HL-60/S4 treated with retinoic acid at 250 ng/mL for 4 days and 3 days (cell line): ENCODE results near the gene WASHC4.
"Not testable (repeated sequence)": the region's sequence is repeated elsewhere in the genome, so short reads cannot be mapped to it uniquely, and the experiment has no call there.

Source experiments
- in situ Hi-C: fragments of 300-500 bp; cut with MboI; formaldehyde crosslinking; loops from 2 replicates; pipeline ENCODE4 v1.7.0; 2022; ENCODE audit warnings: low sequenced_read_pairs

WASHC4 gene

GRCh38 chr12:105091476-105092206 lies 15.9 kb upstream of the WASHC4 start:
- in situ Hi-C loops = no loop called here

- in situ Hi-C loops = no loop called here
Observed at GRCh38 chr12:105092336-105092735, 15.2 kb upstream of the WASHC4 start.

DNA sequence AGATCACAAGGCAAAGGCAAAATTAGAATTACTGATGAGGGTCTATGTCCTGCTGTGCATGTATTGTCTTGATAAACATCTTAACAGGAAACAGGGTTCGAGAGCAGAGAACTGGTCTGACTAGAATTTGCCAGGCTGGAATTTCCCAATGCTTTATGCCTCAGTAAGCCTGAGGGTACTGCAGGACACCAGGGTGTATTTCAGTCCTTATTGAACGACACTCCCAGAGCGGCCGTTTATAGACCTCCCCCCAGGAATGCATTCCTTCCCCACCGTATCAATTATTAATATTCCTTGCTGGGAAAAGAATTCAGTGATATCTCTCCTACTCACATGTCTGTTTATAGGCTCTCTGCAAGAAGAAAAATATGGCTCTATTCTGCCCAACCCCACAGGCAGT lies 12.2 kb upstream of the WASHC4 start:
- in situ Hi-C loops = not testable (repeated sequence)

DNA sequence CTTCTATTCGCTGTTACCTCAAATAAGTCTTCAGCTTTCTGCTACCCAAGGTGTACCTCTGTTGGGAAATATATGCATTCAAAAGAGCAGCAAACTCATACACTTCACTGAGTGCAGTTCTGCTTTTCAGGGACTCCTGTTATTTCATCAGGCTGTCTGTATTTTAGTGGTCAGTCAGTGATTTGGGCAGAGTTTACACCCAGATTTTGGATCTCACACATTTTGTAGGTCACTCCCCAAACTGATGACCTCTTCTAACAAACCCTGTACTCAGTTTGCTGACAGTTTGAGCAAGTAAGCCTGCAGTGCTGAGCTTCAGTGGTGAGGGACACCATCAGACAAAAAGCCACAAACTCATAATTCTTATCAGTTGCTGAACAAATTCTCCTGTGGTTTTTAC lies 8.2 kb upstream of the WASHC4 start:
- in situ Hi-C loops = no loop called here

GRCh38 chr12:105100207-105100985 lies 7.1 kb upstream of the WASHC4 start:
- in situ Hi-C loops = no loop called here

DNA sequence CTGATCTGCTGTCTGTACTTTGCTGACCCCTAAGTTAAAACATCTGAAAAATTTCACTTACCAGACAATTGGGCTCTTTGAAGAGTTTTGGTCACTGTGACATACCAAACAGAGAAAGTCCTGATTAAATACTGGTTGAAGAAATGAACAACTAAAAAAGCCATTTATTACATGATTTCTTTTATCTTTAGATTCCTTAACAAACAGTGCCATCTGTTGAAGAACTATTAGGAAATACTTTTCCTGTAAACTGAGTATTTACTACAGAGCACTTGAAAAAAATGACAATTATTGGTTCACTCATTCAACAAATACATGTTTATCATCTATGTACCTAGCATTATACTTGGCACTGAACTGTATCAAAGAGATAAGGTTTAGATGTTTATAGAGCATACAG lies 6.5 kb upstream of the WASHC4 start:
- in situ Hi-C loops = no loop called here

GRCh38 chr12:105102673-105103072 lies 4.9 kb upstream of the WASHC4 start:
- in situ Hi-C loops = no loop called here

DNA sequence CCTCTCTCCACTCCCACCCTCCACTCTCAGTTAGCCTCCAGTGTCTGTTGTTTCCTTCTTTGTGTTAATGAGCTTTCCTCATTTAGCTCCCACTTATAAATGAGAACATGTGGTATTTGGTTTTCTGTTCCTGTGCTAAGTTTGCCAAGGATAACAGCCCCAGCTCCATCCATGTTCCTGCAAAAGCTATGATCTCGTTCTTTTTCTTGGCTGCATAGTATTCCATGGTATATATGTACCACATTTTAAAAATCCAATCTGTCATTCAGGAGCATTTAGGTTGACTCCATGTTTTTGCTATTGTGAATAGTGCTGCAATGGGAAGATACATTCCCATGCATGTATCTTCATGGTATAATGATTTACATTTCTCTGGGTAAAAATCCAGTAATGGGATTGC lies 2.8 kb upstream of the WASHC4 start:
- in situ Hi-C loops = no loop called here

DNA sequence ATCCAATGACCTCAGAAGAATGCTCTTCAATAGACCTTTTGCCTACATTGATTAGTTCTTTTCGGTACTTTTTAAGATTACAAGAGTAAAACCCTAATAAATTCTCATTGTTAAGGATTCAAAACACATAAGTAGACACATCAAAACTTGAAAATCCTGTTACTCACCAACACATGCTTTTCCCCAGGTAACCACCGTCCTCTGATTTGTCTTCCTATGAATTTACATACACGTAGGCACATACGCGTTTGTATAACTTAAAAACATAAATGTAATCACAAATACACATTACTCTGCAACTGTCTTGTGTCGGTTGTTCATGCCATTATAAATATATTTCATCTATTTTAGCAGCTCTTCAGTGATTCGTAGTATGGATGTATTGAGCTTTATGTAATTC lies 910 bp upstream of the WASHC4 start:
- in situ Hi-C loops = no loop called here

DNA sequence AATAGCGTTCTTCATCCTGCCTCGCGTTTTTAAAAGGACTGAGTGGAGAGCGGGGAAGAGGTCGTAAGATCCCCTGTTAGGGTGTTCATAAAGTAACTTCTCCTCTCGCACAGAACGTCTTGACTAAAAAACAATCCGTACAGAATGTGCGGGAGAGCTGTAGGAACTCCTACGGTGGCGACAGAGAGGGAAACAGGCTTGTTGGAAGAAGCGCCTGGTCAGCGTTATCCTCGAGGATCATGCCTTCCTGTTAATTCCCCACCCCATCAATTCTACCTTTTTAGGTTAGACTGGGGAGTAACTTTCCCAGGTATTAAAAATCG lies 399 bp upstream of the WASHC4 start:
- in situ Hi-C loops = no loop called here

DNA sequence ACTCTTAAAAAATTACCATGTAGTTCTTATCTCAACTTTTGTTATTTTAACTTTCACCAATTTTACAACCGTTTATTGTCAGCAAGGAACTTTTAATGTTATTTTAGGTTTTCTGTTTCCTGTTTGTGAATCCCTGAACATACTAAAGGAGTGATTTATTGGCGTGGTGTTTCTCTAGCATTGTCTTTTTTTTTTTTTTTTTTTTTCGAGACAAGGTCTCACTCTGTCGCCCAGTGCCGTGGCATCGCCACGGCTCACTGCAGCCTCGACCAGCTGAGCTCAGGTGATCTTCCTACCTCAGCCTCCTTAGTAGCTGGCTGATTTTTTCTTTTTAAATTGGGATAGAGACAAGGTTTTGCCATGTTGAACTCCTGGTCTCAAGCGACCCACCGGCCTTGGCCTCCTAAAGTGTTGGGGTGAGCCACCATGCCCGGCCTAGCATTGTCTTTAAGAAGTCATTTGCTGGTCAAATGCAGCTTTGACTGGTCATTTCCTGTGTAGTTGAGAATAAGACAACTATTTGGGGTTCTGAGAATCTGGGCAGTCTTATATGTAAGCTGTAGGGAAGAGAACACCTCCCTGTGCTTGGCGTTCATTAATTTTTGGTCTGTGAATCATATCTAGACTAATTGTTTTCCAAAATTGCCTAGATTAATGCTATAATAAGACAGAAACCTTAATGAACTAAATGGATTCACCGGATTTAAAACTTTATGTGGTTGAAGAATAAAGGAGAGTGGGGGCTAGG lies 2.1 kb downstream of the WASHC4 start:
- in situ Hi-C loops = no loop called here

- in situ Hi-C loops = no loop called here
Observed at GRCh38 chr12:105110851-105111250, 3.3 kb downstream of the WASHC4 start.

GRCh38 chr12:105113094-105113493 lies 5.6 kb downstream of the WASHC4 start:
- in situ Hi-C loops = no loop called here

DNA sequence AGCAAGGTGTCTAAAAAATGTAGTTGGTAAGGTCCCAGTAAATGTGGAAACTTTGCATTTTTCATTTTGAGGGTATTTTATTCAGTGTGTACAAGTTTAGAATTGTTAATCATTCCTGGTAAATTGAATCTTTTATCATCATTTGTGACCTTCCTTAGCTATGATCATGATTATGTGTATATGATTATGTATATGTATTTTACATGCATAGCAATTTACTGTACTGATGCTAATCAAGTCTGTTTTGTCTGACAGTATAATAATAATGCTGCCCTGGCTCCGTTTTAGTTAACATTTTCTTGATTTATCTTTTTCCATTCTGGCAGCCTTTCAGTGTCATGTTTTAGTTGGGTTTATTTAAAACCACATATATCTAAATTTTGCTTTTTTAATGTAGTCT lies 9.4 kb downstream of the WASHC4 start:
- in situ Hi-C loops = no loop called here

DNA sequence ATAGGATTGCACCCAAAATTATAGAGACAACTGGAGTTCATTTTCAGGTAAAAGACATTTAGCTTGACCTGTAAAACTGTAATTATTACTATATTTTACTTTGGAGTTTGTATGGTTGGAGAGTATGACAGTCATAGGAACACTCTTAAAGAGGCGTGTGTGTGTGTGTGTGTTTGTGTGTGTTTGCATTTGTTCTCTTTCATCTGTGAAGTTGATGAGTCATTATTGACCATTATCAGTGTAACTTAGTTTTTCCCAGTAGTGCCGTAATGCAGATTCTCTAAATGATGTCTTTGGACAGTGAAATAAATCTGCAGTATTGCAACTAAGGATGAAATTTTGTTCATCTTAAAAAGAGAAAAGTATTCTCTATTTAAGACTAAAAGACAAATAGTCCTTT lies 13.0 kb downstream of the WASHC4 start:
- in situ Hi-C loops = no loop called here

DNA sequence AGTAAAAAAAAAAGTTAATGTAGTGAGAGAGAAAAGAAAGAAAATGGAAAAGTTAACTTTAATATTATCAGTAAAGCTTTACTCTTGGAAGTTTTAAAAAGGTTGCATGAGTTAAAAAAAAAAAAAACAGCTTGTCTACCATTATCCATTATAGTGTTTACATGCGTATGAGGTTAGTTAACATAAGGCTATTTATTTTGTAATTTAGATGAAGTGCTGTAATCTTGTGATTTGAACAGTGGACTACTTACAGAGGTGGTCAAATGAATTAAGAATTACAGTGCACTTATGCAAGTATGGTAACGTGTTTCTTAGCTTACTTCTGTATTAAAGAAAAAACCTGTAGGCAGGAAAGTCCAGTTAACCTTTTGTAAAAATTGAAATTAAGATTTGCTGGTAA lies 30.7 kb downstream of the WASHC4 start:
- in situ Hi-C loops = no loop called here

DNA sequence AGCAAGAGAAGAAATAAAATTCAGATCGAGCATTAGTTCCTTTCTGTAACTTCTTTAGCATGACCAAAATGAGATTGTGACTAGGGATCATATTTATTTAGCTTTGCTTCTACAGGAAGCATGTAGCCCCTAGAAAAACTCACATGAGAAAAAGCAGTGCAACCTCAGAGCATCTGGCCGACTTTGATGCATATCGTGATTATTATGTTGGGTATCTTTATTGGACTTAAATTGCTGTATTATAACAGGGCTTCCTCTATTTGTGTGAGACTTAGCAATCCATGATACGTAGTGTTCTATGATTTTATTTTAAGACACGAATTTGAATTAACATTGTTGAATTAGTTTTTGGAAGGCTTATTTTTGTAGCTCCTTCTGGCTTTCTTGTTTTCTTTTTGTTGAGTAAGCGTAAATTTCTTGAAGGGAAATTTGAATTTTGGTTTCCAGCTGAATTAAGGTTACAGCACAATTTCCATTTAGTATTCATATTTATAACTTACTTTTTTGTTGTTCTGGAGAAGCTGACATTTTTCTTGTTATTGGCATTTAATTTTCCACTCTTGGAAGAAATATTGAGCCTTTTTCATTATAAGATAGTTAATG lies 33.9 kb downstream of the WASHC4 start:
- in situ Hi-C loops = no loop called here

GRCh38 chr12:105142259-105142658 lies 34.7 kb downstream of the WASHC4 start:
- in situ Hi-C loops = no loop called here

GRCh38 chr12:105156260-105156659 lies 48.7 kb downstream of the WASHC4 start:
- in situ Hi-C loops = no loop called here

- in situ Hi-C loops = no loop called here
Observed at GRCh38 chr12:105157606-105158005, 50.1 kb downstream of the WASHC4 start.

- in situ Hi-C loops = no loop called here
Observed at GRCh38 chr12:105158876-105159275, 51.3 kb downstream of the WASHC4 start.

- in situ Hi-C loops = no loop called here
Observed at GRCh38 chr12:105162174-105162573, 54.6 kb downstream of the WASHC4 start.
